Mesendoderm (in vitro differentiated cells): Measurements from ENCODE around the gene GAGE12E. TPM values are rescaled to one million over a fixed set of nuclear protein-coding genes. Genes with fewer than 3 reads are reported as not detected.

Experiments used
- small RNA-seq: library from polyadenylated mRNA; stranded (forward); fragments of <200 nt; extraction: miRNeasy Mini kit (QIAGEN cat#:217004); gene quantifications from one replicate; pipeline ENCODE3, GENCODE V24; 2013; ENCODE audit not compliant: insufficient read depth

The GAGE12E gene

Small RNA genes within 50 kb of the gene (small RNA-seq; reads per million reads assigned to genes)
- not detected for gene GAGE12B
